ENCODE results near the gene LAMP2.

DNA sequence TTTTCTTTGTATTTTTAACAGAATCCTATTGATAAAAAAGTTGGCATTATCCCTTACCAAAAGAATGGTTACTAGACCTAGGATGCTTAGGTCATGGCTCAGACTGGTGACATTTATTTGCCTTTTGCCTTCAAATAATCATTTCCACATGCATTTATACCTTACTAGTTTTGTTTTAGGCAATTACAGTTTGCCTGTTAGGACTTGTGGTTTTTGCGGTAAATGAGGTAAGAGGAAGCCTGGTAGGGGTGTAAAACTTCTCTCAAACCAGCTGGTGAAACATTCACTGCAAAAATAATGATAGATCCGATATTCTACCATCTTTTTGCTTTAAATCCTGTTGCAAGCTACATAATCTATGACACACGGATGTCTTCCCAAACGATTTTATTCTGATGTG is 12.1 kb downstream of the LAMP2 start:
- TF ChIP-seq, protein P1, sequence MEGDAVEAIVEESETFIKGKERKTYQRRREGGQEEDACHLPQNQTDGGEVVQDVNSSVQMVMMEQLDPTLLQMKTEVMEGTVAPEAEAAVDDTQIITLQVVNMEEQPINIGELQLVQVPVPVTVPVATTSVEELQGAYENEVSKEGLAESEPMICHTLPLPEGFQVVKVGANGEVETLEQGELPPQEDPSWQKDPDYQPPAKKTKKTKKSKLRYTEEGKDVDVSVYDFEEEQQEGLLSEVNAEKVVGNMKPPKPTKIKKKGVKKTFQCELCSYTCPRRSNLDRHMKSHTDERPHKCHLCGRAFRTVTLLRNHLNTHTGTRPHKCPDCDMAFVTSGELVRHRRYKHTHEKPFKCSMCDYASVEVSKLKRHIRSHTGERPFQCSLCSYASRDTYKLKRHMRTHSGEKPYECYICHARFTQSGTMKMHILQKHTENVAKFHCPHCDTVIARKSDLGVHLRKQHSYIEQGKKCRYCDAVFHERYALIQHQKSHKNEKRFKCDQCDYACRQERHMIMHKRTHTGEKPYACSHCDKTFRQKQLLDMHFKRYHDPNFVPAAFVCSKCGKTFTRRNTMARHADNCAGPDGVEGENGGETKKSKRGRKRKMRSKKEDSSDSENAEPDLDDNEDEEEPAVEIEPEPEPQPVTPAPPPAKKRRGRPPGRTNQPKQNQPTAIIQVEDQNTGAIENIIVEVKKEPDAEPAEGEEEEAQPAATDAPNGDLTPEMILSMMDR (IDR thresholded peaks at IDR 0.05) = no peak
- TF ChIP-seq POLR2A (IDR thresholded peaks at IDR 0.05) = no peak

All from right lobe of liver (tissue), 4 donors.